ENCODE measurements around the gene KRT31. TPM values are rescaled to one million over a fixed set of nuclear protein-coding genes. Genes with fewer than 3 reads are reported as not detected.

KRT31 gene
- total RNA-seq = not detected in 2 replicates

GRCh38 chr17:41396996-41397660, at the start of gene KRT31:
KRT31 (minus strand) TSS chr17:41397608; CDS start chr17:41397539, 69 bp downstream.

GRCh38 chr17:41440531-41441033, 43.2 kb upstream of the KRT31 start, which contains the start of gene KRT38:
KRT38 (minus strand) TSS chr17:41440983; CDS start chr17:41440921, 62 bp downstream.

GRCh38 chr17:41424111-41424635, 26.8 kb upstream of the KRT31 start, which contains the start of gene KRT37:
KRT37 (minus strand) TSS chr17:41424585; CDS start chr17:41424523, 62 bp downstream.

GRCh38 chr17:41381943-41382342, 15.5 kb downstream of the KRT31 start, which contains the start of gene KRT34:
KRT34 (minus strand) TSS chr17:41382306; CDS start chr17:41382246, 60 bp downstream.

GRCh38 chr17:41369713-41370112, 27.7 kb downstream of the KRT31 start, which contains the start of gene KRT33B:
KRT33B (minus strand) TSS chr17:41369813; CDS start chr17:41369750, 63 bp downstream.

GRCh38 chr17:41350381-41350878, 47.0 kb downstream of the KRT31 start, which contains the start of gene KRT33A:
KRT33A (minus strand) TSS chr17:41350828; CDS start chr17:41350767, 61 bp downstream.

Other genes with a start within 250 kb of the KRT31 start
- gene KRTAP4-5, start 247.8 kb downstream of the KRT31 start, total RNA-seq = not detected in 2 replicates
- not detected in 2 replicates for gene KRTAP4-4, start 236.9 kb downstream of the KRT31 start, total RNA-seq
- gene KRTAP4-3, start 229.4 kb downstream of the KRT31 start, total RNA-seq = not detected in 2 replicates
- not detected in 2 replicates for gene KRTAP4-2, start 219.4 kb downstream of the KRT31 start, total RNA-seq
- not detected in 2 replicates for gene KRTAP4-1, start 212.7 kb downstream of the KRT31 start, total RNA-seq
- gene KRTAP9-1, start 207.7 kb downstream of the KRT31 start, total RNA-seq = not detected in 2 replicates
- not detected in 2 replicates for gene KRTAP9-2, start 171.0 kb downstream of the KRT31 start, total RNA-seq
- gene KRTAP9-3, start 165.2 kb downstream of the KRT31 start, total RNA-seq = not detected in 2 replicates
- not detected in 2 replicates for gene KRTAP9-8, start 159.6 kb downstream of the KRT31 start, total RNA-seq
- gene KRTAP9-4, start 147.9 kb downstream of the KRT31 start, total RNA-seq = not detected in 2 replicates
- not detected in 2 replicates for gene KRTAP9-9, start 142.2 kb downstream of the KRT31 start, total RNA-seq
- not detected in 2 replicates for gene KRTAP9-6, start 132.2 kb downstream of the KRT31 start, total RNA-seq
- not detected in 2 replicates for gene KRTAP9-7, start 121.9 kb downstream of the KRT31 start, total RNA-seq
- not detected in 2 replicates for gene KRTAP29-1, start 94.8 kb downstream of the KRT31 start, total RNA-seq
- gene KRTAP16-1, start 88.3 kb downstream of the KRT31 start, total RNA-seq = not detected in 2 replicates
- not detected in 2 replicates for gene KRTAP17-1, start 81.9 kb downstream of the KRT31 start, total RNA-seq
- gene KRT33A, start 46.8 kb downstream of the KRT31 start, total RNA-seq = not detected in 2 replicates
- gene KRT33B, start 27.8 kb downstream of the KRT31 start, total RNA-seq = not detected in 2 replicates
- gene KRT34, start 15.3 kb downstream of the KRT31 start, total RNA-seq = 0.69 and 1.00 TPM in 2 replicates
- gene KRT37, start 27.0 kb upstream of the KRT31 start, total RNA-seq = not detected in 2 replicates
- not detected in 2 replicates for gene KRT38, start 43.4 kb upstream of the KRT31 start, total RNA-seq
- gene KRT32, start 69.8 kb upstream of the KRT31 start, total RNA-seq = not detected in 2 replicates
- not detected in 2 replicates for gene KRT35, start 83.5 kb upstream of the KRT31 start, total RNA-seq
- gene KRT36, start 92.3 kb upstream of the KRT31 start, total RNA-seq = 0.27 TPM in 1 of 2 replicates, not detected in the other
- not detected in 2 replicates for gene KRT13, start 108.0 kb upstream of the KRT31 start, total RNA-seq
- 18.9 and 31.8 TPM in 2 replicates for gene KRT15, start 121.3 kb upstream of the KRT31 start, total RNA-seq
- gene KRT19, start 130.7 kb upstream of the KRT31 start, total RNA-seq = 492 and 493 TPM in 2 replicates
- gene KRT9, start 174.5 kb upstream of the KRT31 start, total RNA-seq = not detected in 2 replicates
- not detected in 2 replicates for gene KRT14, start 189.3 kb upstream of the KRT31 start, total RNA-seq
- not detected in 2 replicates for gene KRT16, start 215.2 kb upstream of the KRT31 start, total RNA-seq
- 0.94 TPM in 1 of 2 replicates, not detected in the other for gene KRT17, start 227.0 kb upstream of the KRT31 start, total RNA-seq

All from mammary microvascular endothelial cell (primary cell).